GM18951 (cell line): ENCODE measurements around the gene TM9SF1.

ENCODE experiments used
- POLR2A ChIP-seq: IDR thresholded peaks from 4 replicates; pipeline ENCODE4 v1.6.1; 2011; ENCODE audit warnings: mild to moderate bottlenecking; ENCODE audit not compliant: insufficient read length, insufficient read depth; ENCODE audit errors: extremely low read depth
- in situ Hi-C: fragments of 300-500 bp; cut with MboI; formaldehyde crosslinking; loops from one replicate; pipeline ENCODE4 v1.12.0; 2022; ENCODE audit warnings: low sequenced_read_pairs, mixed read lengths, inconsistent platforms; ENCODE audit not compliant: unreplicated experiment

TM9SF1 gene

DNA sequence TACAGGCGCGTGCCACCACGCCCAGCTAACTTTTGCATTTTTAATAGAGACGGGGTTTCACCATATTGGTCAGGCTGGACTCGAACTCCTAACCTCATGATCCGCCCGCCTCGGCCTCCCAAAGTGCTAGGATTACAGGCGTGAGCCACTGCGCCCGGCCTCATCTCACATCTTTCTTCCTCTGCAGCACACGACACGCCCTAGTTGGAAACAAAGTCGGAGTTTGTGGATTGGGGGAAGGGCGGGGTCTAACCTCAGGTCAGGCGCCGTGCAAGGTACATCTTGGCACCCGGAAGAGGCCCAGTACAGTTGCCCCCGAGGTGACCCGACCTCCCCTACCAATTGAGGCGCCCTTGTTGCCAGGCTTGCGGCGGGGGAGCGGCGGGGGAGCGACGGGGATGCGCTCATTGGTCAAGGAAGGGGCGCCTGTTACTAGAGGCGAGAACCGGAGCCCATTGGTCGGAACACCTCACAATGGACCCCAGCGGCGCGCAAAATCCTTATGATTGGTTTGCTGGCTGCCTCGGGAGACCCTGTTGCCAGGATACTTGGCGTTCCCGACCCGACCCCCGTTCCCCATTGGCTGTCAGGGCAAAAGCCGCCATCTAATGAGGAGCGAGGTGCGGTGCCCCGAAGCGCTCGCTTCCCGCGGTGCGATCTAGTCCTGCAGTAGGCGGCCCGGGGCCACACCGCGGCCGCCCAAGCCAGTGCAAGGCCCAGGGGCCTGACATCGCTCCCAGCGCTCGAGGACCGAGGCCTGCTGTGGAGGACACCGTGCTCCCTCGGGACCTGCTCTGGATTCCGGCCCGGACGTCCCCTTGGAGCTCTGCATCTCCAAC, 23.6 kb downstream of the TM9SF1 start, which contains the start of gene REC8:
REC8 (plus strand) TSS at position 659 of the 839 bp plus-strand sequence. CDS start 473 bp downstream, outside the sequence.
- in situ Hi-C loops = no loop called here

DNA sequence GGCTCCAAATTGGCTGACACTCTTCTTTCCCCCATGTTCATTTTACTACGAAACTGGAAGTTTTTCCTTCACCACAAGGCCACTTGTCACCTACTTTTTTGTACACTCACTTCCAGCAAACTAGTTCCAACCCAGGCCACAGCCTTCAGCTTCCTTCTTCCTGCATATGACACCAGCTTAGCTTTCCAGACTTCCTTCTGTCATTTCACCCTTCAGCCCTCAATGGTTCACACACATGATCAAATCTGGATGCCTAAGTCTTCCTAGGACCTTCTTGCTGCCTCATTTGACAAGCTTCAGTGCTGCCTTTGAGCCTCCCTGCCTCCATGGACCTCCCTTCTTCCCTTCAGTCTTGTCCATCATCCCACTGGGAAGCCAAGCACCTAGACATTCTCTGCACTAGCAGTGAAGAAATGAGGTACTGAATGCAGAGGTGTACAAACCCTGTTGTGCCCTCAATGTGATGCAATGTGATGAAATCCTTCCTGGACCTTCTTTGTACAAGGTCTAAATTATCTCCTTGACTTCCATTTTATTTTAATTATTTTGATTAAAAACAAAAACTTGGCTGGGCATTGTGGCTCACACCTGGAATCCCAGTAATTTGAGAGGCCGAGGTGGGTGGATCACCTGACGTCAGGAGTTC, 27.6 kb downstream of the TM9SF1 start:
- in situ Hi-C loops = no loop called here
- TF ChIP-seq POLR2A = no peak

More for the DNA sequence above, 23.6 kb downstream of the TM9SF1 start, which contains the start of gene REC8:
- peak; percentile 59 for TF ChIP-seq POLR2A

DNA sequence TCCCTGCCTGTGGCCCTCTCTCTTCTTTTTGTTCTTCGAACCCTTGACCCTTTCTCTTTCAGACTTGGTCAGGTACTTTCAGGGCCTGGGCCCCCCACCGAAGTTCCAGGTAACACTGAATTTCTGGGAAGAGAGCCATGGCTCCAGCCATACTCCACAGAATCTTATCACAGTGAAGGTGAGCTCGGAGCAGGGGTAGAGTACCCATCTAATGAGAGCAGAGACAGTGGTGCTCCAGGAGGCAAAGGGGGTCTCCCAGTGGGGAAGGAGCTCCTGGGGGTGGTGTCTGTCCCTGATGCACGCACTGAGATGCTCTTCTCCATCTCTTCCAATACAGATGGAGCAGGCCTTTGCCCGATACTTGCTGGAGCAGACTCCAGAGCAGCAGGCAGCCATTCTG, 29.5 kb downstream of the TM9SF1 start:
- no peak for TF ChIP-seq POLR2A
- in situ Hi-C loops = no loop called here

DNA sequence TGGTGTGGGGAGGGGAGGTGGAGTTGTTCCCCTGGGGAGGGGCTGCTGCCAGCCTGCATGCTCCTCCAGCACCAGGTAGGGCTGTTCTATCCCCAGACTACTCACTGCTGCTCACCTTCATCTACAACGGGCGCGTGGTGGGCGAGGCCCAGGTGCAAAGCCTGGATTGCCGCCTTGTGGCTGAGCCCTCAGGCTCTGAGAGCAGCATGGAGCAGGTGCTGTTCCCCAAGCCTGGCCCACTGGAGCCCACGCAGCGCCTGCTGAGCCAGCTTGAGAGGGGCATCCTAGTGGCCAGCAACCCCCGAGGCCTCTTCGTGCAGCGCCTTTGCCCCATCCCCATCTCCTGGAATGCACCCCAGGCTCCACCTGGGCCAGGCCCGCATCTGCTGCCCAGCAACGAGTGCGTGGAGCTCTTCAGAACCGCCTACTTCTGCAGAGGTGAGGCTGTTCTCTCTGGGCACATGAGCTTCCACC, 30.7 kb downstream of the TM9SF1 start:
- in situ Hi-C loops = no loop called here
- no peak for TF ChIP-seq POLR2A

DNA sequence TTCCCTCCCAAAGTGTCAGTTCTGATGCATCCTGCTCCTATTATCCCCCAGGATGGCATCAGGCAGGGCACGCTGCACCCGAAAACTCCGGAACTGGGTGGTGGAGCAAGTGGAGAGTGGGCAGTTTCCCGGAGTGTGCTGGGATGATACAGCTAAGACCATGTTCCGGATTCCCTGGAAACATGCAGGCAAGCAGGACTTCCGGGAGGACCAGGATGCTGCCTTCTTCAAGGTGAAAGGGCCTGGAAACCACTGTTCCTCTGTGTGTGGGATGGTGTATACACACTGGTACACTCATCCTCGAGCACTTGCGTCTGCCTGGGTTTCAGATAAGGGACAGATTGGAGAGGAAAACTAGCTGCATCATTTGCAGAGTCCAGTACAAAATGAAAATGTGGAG, 33.1 kb downstream of the TM9SF1 start:
- in situ Hi-C loops = no loop called here

DNA sequence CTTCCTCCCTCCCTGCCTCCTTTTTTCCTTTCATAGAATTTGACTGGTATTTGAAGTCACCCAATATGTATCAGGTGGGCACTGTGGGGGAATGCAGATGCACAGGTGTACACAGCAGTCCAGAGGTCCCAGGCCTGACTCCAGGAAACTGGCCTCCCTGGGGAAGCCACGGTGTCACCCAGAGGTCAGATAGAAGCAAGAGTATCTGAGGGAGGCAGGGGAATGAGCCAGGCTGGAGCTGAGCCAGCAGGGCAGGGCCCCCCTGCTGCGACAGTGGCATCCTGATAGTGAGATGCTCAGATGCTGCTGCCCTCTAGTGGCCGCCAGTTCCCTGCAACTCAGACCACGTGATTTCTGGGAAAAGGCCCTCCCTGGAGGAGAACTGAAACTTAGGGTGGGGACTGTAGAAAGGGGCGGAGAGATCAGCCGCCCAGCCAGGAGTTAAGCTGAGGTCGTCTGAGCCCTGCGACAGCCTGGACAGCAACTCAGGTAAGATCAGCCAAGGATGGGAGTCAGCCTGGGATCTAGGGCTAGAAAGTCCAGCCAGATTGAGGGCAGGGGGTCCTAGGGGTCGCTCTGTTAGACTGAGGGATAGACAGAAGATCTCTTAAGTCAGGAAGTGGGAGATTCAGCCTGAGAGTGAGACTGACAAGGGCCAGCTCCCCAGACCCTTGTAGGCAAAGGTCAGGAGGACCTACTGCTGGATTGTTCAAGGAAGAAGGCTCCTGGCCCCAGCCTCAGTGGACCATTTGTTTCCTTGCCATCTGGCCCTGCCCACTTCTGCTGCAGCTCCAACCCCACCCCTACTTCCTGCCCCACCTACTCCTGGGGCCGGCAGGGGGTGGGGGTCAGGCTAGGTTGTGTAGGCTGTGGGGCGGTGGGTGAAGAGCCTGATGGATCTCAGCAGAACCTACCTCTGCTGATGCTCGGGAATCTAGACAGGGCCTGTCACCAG, 34.1 kb downstream of the TM9SF1 start, which contains the start of gene IRF9:
IRF9 (plus strand) TSS at position 416 of the 955 bp plus-strand sequence. CDS start 880 bp downstream, outside the sequence.
- peak; percentile 96 for TF ChIP-seq POLR2A
- in situ Hi-C loops = no loop called here

More for the DNA sequence above, 33.1 kb downstream of the TM9SF1 start:
- no peak for TF ChIP-seq POLR2A

DNA sequence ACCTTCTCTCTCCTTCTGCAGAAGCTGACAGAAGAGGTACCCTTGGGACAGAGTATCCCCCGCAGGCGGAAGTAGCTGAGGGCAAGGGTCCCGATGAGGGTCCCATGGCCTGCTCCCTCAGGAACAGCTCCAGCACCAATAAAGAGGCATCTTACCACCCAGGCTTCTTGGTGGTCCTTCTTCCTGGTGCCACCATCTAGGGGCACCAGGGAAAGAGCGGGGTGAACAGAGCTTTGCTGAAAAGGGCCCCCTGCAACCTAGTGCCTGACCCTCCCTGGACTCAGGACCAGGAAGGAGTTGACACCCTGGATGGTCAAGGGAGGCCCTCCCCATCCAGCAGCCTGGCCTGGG, 34.8 kb downstream of the TM9SF1 start:
- in situ Hi-C loops = no loop called here
- TF ChIP-seq POLR2A = no peak

DNA sequence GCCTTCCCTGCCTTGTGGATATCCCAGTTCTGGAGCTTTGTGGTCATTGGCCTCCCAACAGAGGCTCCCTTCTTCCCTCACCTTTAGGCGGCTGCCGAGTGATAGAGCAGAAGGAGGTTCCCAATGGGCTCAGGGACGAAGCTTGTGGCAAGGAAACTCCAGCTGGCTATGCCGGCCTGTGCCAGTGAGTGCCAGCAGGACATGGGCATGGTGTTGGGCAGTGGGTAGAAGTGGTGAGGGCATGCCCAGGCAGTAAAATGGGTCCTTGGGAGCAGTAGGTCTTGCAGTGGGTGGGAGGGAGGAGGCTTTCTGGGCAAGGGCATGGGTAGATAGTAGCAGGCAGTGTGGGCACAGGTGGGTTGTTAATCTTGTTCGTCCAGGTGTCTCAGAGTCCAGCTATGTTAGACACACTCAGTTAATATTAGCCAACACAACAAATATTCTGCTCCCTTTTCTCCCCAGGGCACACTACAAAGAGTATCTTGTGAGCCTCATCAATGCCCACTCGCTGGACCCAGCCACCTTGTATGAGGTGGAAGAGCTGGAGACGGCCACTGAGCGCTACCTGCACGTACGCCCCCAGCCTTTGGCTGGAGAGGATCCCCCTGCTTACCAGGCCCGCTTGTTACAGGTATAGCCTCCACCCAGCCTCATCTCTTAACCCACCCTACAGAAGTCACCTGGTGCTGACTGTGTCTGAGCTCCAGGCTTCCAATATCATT, 35.3 kb downstream of the TM9SF1 start:
- no peak for TF ChIP-seq POLR2A
- in situ Hi-C loops = no loop called here

DNA sequence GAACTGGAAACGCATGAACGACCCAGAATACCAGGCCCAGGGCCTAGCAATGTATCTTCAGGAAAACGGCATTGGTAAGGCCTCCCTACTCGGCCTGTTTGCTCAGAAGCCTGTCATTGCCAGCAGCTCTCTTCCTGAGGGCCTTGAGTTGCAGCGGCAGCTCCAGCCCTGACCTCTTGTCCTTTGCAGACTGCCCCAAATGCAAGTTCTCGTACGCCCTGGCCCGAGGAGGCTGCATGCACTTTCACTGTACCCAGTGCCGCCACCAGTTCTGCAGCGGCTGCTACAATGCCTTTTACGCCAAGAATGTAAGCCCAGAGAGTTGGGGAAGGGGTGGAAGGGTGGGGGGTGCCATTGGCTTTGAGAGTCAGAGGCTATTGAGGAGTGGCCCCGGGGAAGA, 37.9 kb downstream of the TM9SF1 start:
- TF ChIP-seq POLR2A = no peak
- in situ Hi-C loops = no loop called here

DNA sequence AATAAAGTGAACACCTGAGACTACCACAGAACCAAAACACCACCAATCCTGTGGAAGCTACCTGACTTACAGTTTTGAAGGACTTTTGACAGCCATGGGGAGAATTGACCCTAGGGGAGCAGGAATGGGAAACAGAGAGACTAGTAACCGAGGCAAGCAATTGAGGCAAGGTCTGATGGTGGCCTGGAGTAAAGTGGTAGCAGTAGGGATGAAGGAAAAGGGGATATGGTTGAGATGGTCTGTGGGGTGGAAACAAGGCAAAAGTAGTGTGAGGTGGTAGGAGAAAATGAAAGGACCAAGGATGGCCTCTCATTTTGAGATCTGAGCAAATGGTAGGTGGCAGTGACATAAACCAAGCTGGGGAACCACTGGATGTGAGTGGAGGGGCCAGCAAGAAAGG, 38.4 kb downstream of the TM9SF1 start:
- in situ Hi-C loops = no loop called here
- no peak for TF ChIP-seq POLR2A

DNA sequence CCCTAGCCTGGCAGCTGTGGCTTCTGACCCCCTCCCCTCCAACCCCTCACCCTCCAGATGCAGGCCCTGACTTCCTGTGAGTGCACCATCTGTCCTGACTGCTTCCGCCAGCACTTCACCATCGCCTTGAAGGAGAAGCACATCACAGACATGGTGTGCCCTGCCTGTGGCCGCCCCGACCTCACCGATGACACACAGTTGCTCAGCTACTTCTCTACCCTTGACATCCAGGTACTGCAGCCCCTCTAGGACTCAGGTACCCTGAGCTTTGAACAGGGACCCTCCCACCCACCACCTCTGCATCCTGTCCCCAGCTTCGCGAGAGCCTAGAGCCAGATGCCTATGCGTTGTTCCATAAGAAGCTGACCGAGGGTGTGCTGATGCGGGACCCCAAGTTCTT, 40.1 kb downstream of the TM9SF1 start:
- TF ChIP-seq POLR2A = no peak
- in situ Hi-C loops = no loop called here

DNA sequence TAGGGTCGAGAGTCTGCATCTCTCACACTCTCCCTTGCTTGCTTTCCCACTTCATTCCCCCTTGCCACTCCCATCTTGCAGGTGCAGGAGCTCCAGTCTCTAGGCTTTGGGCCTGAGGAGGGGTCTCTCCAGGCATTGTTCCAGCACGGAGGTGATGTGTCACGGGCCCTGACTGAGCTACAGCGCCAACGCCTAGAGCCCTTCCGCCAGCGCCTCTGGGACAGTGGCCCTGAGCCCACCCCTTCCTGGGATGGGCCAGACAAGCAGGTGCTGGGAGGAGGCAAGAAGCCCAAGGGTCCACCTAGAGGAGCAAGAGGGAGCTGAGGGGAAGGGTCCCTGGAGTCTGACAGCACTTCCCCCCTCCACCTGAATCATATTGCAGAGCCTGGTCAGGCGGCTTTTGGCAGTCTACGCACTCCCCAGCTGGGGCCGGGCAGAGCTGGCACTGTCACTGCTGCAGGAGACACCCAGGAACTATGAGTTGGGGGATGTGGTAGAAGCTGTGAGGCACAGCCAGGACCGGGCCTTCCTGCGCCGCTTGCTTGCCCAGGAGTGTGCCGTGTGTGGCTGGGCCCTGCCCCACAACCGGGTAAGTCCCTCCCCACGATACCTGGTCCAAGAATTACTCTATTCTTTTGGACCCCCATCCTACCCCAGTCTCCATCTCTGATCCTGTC, 43.7 kb downstream of the TM9SF1 start:
- in situ Hi-C loops = no loop called here
- TF ChIP-seq POLR2A = no peak
